GM06990 (cell line): ENCODE results near the gene RNF214.

Source experiments
- DNase-seq: peaks from one replicate; pipeline ENCODE4 v3.0.0-alpha.2; 2011; ENCODE audit not compliant: insufficient read length; ENCODE audit errors: extremely low read depth
- H3K27me3 ChIP-seq: replicated peaks from 2 replicates; pipeline ENCODE4 v1.6.0; 2011; ENCODE audit warnings: low read length; ENCODE audit not compliant: control insufficient read depth, insufficient read depth
- H3K36me3 ChIP-seq: 2 replicates; pipeline ENCODE4 v1.5.1; 2011; ENCODE audit warnings: low read length; ENCODE audit not compliant: control insufficient read depth, insufficient read depth
- H3K4me3 ChIP-seq: replicated peaks from 2 replicates; pipeline ENCODE4 v1.5.1; 2011; ENCODE audit warnings: low read depth, mild to moderate bottlenecking, control low read depth, low read length
- CTCF ChIP-seq: IDR thresholded peaks from 2 replicates; pipeline ENCODE4 v1.5.1; 2011; ENCODE audit warnings: low read length, control low read depth, mild to moderate bottlenecking, inconsistent platforms; ENCODE audit not compliant: insufficient read depth, poor library complexity, severe bottlenecking

The RNF214 gene

GRCh38 chr11:117199916-117200812, 32.3 kb upstream of the RNF214 start:
- no peak for TF ChIP-seq CTCF
- H3K36me3 ChIP-seq: peaks cover 15% of the 10 kb centered on the region
- H3K4me3 ChIP-seq: no peak overlapping the region
- no peaks in the 10 kb centered on the region for H3K27me3 ChIP-seq
- no peak for DNase-seq

- no peaks in the 10 kb centered on the region for H3K27me3 ChIP-seq
- peaks cover 16% of the 10 kb centered on the region for H3K36me3 ChIP-seq
- DNase-seq: no peak
- no peak overlapping the region for H3K4me3 ChIP-seq
- no peak for TF ChIP-seq CTCF
Observed at GRCh38 chr11:117200813-117201657, 31.4 kb upstream of the RNF214 start.

- no peak for TF ChIP-seq CTCF
- H3K4me3 ChIP-seq: no peak overlapping the region
- no peaks in the 10 kb centered on the region for H3K27me3 ChIP-seq
- H3K36me3 ChIP-seq: peaks cover 13% of the 10 kb centered on the region
- no peak for DNase-seq
Observed at GRCh38 chr11:117201658-117202305, 30.7 kb upstream of the RNF214 start.

- H3K36me3 ChIP-seq: peaks cover 13% of the 10 kb centered on the region
- TF ChIP-seq CTCF: no peak
- no peak overlapping the region for H3K4me3 ChIP-seq
- DNase-seq: no peak
- no peaks in the 10 kb centered on the region for H3K27me3 ChIP-seq
Observed at GRCh38 chr11:117202386-117203068, 29.9 kb upstream of the RNF214 start.

GRCh38 chr11:117203069-117203407, 29.4 kb upstream of the RNF214 start:
- Histone ChIP-seq H3K4me3 (no peak overlapping the region), H3K27me3 (no peaks in the 10 kb centered on the region), H3K36me3 (peaks cover 13% of the 10 kb centered on the region)
- TF ChIP-seq CTCF: no peak
- DNase-seq: no peak
